PC-3 (cell line): ENCODE measurements around the gene MRPL43.

ENCODE experiments used
- CTCF ChIP-seq: fragments of 300-600 bp; sonication (generic); conservative IDR thresholded peaks from 2 replicates; pipeline ENCODE4 v1.5.1; 2017; ENCODE audit warnings: antibody characterized with exemption, low read depth, mild to moderate bottlenecking, low read length
- EZH2 ChIP-seq: fragments of 300-600 bp; sonication (generic); IDR thresholded peaks from one replicate; pipeline ENCODE4 v1.6.1; 2017; ENCODE audit warnings: antibody characterized with exemption, mild to moderate bottlenecking, low read length; ENCODE audit not compliant: unreplicated experiment

GRCh38 chr10:101029520-101030295, 42.4 kb upstream of the MRPL43 start:
- TF ChIP-seq CTCF, result no peak
- no peak for TF ChIP-seq EZH2
